Measurements from ENCODE around the gene ENDOG.
"Not testable (repeated sequence)": the region's sequence is repeated elsewhere in the genome, so short reads cannot be mapped to it uniquely, and the experiment has no call there.

DNA sequence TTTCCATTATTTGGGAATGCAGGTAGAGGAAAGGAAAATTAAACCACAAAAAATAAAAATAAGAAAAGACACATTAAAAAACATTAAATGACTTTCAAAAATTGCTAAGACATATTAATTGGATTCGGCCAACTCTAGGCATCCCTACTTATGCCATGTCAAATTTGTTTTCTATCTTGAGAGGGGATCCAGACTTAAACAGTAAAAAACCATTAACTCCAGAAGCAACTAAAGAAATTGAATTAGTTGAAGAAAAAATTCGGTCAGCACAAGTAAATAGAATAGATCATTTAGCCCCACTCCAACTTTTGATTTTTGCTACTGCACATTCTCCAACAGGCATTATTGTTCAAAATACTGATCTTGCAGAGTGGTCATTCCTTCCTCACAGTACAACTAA lies 34.3 kb downstream of the ENDOG start:
- TF ChIP-seq, protein P1, sequence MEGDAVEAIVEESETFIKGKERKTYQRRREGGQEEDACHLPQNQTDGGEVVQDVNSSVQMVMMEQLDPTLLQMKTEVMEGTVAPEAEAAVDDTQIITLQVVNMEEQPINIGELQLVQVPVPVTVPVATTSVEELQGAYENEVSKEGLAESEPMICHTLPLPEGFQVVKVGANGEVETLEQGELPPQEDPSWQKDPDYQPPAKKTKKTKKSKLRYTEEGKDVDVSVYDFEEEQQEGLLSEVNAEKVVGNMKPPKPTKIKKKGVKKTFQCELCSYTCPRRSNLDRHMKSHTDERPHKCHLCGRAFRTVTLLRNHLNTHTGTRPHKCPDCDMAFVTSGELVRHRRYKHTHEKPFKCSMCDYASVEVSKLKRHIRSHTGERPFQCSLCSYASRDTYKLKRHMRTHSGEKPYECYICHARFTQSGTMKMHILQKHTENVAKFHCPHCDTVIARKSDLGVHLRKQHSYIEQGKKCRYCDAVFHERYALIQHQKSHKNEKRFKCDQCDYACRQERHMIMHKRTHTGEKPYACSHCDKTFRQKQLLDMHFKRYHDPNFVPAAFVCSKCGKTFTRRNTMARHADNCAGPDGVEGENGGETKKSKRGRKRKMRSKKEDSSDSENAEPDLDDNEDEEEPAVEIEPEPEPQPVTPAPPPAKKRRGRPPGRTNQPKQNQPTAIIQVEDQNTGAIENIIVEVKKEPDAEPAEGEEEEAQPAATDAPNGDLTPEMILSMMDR (IDR thresholded peaks at IDR 0.05), result not testable (repeated sequence)
- not testable (repeated sequence) for TF ChIP-seq POLR2A, POLR2AphosphoS5 (IDR thresholded peaks at IDR 0.05)
